ENCODE results near the gene LTBP3.
"Not testable (repeated sequence)": the region's sequence is repeated elsewhere in the genome, so short reads cannot be mapped to it uniquely, and the experiment has no call there.

The LTBP3 gene

DNA sequence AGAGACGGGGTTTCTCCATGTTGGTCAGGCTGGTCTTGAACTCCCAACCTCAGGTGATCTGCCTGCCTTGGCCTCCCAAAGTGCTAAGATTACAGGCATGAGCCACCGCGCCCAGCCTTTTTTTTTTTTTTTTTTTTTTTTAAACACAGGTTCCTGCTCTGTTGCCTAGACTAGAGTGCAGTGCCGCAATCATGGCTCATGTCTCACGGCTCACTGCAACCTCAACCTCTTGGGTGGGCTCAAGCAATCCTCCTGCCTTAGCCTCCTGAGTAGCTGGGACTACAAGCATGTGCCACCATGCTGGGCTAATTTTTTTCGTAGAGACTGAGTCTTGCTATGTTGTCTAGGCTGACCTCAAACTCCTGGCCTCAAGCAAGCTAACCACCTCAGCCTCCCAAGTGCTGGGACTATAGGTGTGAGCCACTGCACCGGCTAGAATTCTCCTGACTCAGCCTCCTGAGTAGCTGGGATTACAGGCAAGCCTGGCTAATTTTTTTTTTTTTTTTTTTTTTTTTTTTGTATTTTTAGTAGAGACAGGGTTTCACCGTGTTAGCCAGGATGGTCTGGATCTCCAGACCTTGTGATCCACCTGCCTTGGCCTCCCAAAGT is 39.1 kb downstream of the LTBP3 start:
- H4K8ac ChIP-seq (ENCODE audit: low read depth, low read length); H3K4me3 ChIP-seq (ENCODE audit: low read length); H3K23ac ChIP-seq (ENCODE audit: low read length); H3K36me3 ChIP-seq (ENCODE audit: control insufficient read depth, insufficient read depth, low read length); H3K27ac ChIP-seq (ENCODE audit: low read depth, low read length); H2BK5ac ChIP-seq (ENCODE audit: low read length); H3K4me1 ChIP-seq (ENCODE audit: control insufficient read depth, low read depth, low read length); H2AK5ac ChIP-seq (ENCODE audit: low read length); H3K4ac ChIP-seq (ENCODE audit: low read depth, low read length); H3K27me3 ChIP-seq (ENCODE audit: insufficient read depth, low read length, poor library complexity); H3K18ac ChIP-seq (ENCODE audit: low read length); H3K56ac ChIP-seq (ENCODE audit: low read length); H3K79me2 ChIP-seq (ENCODE audit: control insufficient read depth, insufficient read depth, low read length); H3K4me2 ChIP-seq (ENCODE audit: low read length); H2BK15ac ChIP-seq (replicated peaks; ENCODE audit: low read depth); H3K79me1 ChIP-seq (ENCODE audit: low read length); DNase-seq; H3K9ac ChIP-seq (ENCODE audit: low read length); H2BK120ac ChIP-seq (ENCODE audit: low read depth, low read length); H4K5ac ChIP-seq (ENCODE audit: low read length): not testable (repeated sequence)
- no CpG with 5 or more reads among the region's 8 CpGs for WGBS (ENCODE audit: extremely low coverage, insufficient coverage, low lambda C conversion rate)

DNA sequence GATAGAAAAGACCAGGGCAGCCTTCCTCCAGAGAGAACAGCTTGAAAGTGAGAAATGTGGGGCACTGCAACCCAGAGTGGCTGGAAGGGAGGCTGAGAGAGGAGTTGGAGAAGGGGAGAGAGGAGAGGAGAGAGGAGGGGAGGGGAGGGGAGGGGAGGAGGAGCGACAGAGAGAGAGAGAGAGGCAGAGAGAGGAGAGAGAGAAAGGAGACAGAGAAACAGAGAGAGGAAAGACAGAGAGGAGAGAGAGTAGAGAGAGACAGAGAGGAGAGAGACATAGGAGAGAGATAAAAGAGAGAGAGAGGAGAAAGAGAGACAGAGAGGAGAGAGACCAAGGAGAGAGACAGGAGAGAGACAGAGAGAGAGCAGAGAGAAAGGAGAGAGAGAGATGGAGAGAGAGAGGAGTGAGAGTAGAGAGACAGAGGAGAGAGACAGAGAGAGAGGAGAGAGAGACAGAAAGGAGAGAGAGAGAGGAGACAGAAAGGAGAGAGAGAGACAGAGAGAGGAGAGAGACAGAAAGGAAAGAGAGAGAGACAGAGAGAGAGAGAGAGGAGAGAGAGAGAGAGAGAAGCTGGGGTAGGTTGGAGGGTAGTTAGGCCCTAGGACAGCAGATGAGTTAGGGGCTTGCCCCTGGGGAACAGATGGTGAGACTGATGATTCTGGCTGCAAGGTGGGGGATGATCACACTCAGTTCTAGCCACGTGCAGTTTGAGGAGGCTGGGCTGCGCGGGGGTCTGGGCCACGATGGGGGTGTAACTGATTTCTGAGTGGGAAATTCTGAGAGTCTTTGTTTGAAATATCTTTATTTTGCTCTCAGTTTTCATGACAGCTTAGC is 41.8 kb downstream of the LTBP3 start:
- Histone ChIP-seq H3K56ac (ENCODE audit: low read length) (no peak overlapping the region), H3K4ac (ENCODE audit: low read depth, low read length) (no peak overlapping the region), H3K4me1 (ENCODE audit: control insufficient read depth, low read depth, low read length) (no peaks in the 10 kb centered on the region), H2BK120ac (ENCODE audit: low read depth, low read length) (no peak overlapping the region), H3K27ac (ENCODE audit: low read depth, low read length) (no peak overlapping the region), H3K79me2 (ENCODE audit: control insufficient read depth, insufficient read depth, low read length) (no peaks in the 10 kb centered on the region), H3K4me2 (ENCODE audit: low read length) (no peak overlapping the region), H4K5ac (ENCODE audit: low read length) (no peak overlapping the region), H3K27me3 (ENCODE audit: insufficient read depth, low read length, poor library complexity) (no peaks in the 10 kb centered on the region), H2BK15ac (replicated peaks; ENCODE audit: low read depth) (no peak overlapping the region), H2BK5ac (ENCODE audit: low read length) (no peak overlapping the region), H2AK5ac (ENCODE audit: low read length) (no peak overlapping the region), H3K18ac (ENCODE audit: low read length) (no peak overlapping the region), H3K79me1 (ENCODE audit: low read length) (no peaks in the 10 kb centered on the region), H3K36me3 (ENCODE audit: control insufficient read depth, insufficient read depth, low read length) (no peaks in the 10 kb centered on the region), H3K9ac (ENCODE audit: low read length) (no peak overlapping the region), H4K8ac (ENCODE audit: low read depth, low read length) (no peak overlapping the region), H3K4me3 (ENCODE audit: low read length) (no peak overlapping the region), H3K23ac (ENCODE audit: low read length) (no peak overlapping the region)
- DNase-seq: no peak
- no CpG with 5 or more reads among the region's 5 CpGs for WGBS (ENCODE audit: extremely low coverage, insufficient coverage, low lambda C conversion rate)

DNA sequence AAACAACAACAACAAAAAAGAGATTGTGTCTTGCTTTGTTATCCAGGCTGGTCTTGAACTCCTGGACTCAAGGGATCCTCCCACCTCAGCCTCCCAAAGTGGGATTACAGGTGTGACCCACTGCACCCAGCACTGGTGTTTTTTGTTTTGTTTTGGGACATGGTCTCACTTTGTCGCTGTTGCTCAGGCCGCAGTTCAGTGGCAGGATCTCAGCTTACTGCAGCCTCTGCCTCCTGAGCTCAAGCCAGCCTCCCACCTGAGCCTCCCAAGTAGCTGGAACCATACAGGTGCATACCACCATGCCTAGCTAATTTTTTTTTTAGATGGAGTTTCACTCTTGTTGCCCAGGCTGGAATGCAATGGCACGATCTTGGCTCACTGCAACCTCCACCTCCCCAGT is 45.8 kb downstream of the LTBP3 start:
- not testable (repeated sequence) for H2AK5ac ChIP-seq (ENCODE audit: low read length); DNase-seq; H2BK120ac ChIP-seq (ENCODE audit: low read depth, low read length); H4K8ac ChIP-seq (ENCODE audit: low read depth, low read length); H2BK15ac ChIP-seq (replicated peaks; ENCODE audit: low read depth); H4K5ac ChIP-seq (ENCODE audit: low read length); H3K4me3 ChIP-seq (ENCODE audit: low read length); H3K56ac ChIP-seq (ENCODE audit: low read length); H3K79me1 ChIP-seq (ENCODE audit: low read length); H3K27ac ChIP-seq (ENCODE audit: low read depth, low read length); H3K9ac ChIP-seq (ENCODE audit: low read length); H2BK5ac ChIP-seq (ENCODE audit: low read length); H3K4me2 ChIP-seq (ENCODE audit: low read length); H3K27me3 ChIP-seq (ENCODE audit: insufficient read depth, low read length, poor library complexity); H3K79me2 ChIP-seq (ENCODE audit: control insufficient read depth, insufficient read depth, low read length); H3K23ac ChIP-seq (ENCODE audit: low read length); H3K18ac ChIP-seq (ENCODE audit: low read length); H3K4me1 ChIP-seq (ENCODE audit: control insufficient read depth, low read depth, low read length); H3K36me3 ChIP-seq (ENCODE audit: control insufficient read depth, insufficient read depth, low read length); H3K4ac ChIP-seq (ENCODE audit: low read depth, low read length)
- WGBS (ENCODE audit: extremely low coverage, insufficient coverage, low lambda C conversion rate): no CpG with 5 or more reads among the region's 3 CpGs

DNA sequence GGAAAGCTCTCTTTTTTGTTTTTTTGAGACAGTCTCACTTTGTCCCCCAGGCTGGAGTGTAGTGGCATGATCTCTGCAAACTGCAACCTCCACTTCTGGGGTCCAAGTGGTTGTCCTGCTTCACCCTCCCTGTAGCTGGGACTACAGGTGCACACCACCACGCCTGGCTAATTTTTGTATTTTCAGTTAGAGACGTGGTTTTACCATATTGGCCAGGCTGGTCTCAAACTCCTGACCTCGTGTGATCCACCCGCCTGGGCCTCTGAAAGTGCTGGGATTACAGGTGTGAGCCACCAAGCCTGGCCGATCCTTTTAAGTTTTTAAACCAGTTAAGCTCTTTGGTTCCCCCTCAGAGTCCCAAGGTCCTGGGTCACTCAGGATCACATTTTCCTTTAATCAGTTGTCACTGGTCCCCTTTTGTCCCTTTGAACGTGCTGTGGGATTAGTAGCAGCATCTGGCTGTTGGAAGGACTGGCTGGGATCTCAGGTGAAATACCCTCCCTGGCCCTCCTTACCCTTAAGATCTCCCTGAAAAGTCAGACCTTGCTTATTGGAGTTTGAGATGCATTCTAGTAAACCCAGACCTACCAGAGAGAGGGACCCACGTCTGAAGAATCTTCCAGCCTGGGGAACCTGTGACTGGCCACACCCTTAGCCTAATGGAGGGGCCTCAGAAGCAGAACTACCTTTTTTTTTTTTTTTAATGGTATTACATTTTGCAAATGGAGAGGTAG is 51.2 kb downstream of the LTBP3 start:
- peak; percentile 95 for DNase-seq
- no peak overlapping the region for H2BK120ac ChIP-seq (ENCODE audit: low read depth, low read length)
- H3K27me3 ChIP-seq (ENCODE audit: insufficient read depth, low read length, poor library complexity): no peaks in the 10 kb centered on the region
- H4K5ac ChIP-seq (ENCODE audit: low read length): no peak overlapping the region
- no peaks in the 10 kb centered on the region for H3K79me1 ChIP-seq (ENCODE audit: low read length)
- no peaks in the 10 kb centered on the region for H3K4me1 ChIP-seq (ENCODE audit: control insufficient read depth, low read depth, low read length)
- no peak overlapping the region for H3K23ac ChIP-seq (ENCODE audit: low read length)
- no peak overlapping the region for H3K4ac ChIP-seq (ENCODE audit: low read depth, low read length)
- no peak overlapping the region for H3K4me3 ChIP-seq (ENCODE audit: low read length)
- H3K27ac ChIP-seq (ENCODE audit: low read depth, low read length): peak overlapping the region; percentile 1
- H3K9ac ChIP-seq (ENCODE audit: low read length): peak overlapping the region; percentile 36
- H2AK5ac ChIP-seq (ENCODE audit: low read length): no peak overlapping the region
- H3K79me2 ChIP-seq (ENCODE audit: control insufficient read depth, insufficient read depth, low read length): peaks cover 46% of the 10 kb centered on the region
- peaks cover 19% of the 10 kb centered on the region for H3K36me3 ChIP-seq (ENCODE audit: control insufficient read depth, insufficient read depth, low read length)
- H4K8ac ChIP-seq (ENCODE audit: low read depth, low read length): no peak overlapping the region
- H3K4me2 ChIP-seq (ENCODE audit: low read length): no peak overlapping the region
- WGBS (ENCODE audit: extremely low coverage, insufficient coverage, low lambda C conversion rate): no CpG with 5 or more reads among the region's 7 CpGs
- H3K18ac ChIP-seq (ENCODE audit: low read length): no peak overlapping the region
- peak overlapping the region; percentile 15 for H3K56ac ChIP-seq (ENCODE audit: low read length)
- H2BK5ac ChIP-seq (ENCODE audit: low read length): no peak overlapping the region
- no peak overlapping the region for H2BK15ac ChIP-seq (replicated peaks; ENCODE audit: low read depth)

DNA sequence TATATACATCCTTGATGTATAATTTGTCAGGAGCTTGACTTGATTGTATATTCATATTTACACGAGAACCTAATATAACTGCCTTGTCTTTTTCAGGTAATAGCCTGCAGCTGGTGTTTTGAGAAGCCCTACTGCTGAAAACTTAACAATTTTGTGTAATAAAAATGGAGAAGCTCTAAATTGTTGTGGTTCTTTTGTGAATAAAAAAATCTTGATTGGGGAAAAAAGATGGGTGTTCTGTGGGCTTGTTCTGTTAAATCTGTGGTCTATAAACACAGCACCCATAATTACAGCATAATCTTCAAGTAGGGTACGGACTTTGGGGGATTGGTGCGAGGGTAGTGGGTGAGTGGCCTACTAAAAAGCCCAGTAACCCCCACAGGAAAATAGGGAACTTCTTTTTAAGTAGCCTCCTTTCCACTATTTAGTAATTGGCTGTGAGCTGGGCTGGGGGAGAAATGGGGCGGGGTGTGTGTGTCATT is 51.8 kb downstream of the LTBP3 start:
- H3K18ac ChIP-seq (ENCODE audit: low read length): no peak overlapping the region
- peaks cover 19% of the 10 kb centered on the region for H3K36me3 ChIP-seq (ENCODE audit: control insufficient read depth, insufficient read depth, low read length)
- H4K5ac ChIP-seq (ENCODE audit: low read length): no peak overlapping the region
- no peak overlapping the region for H3K4me3 ChIP-seq (ENCODE audit: low read length)
- H3K4ac ChIP-seq (ENCODE audit: low read depth, low read length): no peak overlapping the region
- peaks cover 52% of the 10 kb centered on the region for H3K79me2 ChIP-seq (ENCODE audit: control insufficient read depth, insufficient read depth, low read length)
- no peak overlapping the region for H3K23ac ChIP-seq (ENCODE audit: low read length)
- no peak overlapping the region for H2AK5ac ChIP-seq (ENCODE audit: low read length)
- H3K27me3 ChIP-seq (ENCODE audit: insufficient read depth, low read length, poor library complexity): no peaks in the 10 kb centered on the region
- H2BK5ac ChIP-seq (ENCODE audit: low read length): no peak overlapping the region
- H3K9ac ChIP-seq (ENCODE audit: low read length): no peak overlapping the region
- no peak overlapping the region for H2BK120ac ChIP-seq (ENCODE audit: low read depth, low read length)
- H2BK15ac ChIP-seq (replicated peaks; ENCODE audit: low read depth): no peak overlapping the region
- H3K27ac ChIP-seq (ENCODE audit: low read depth, low read length): no peak overlapping the region
- H3K79me1 ChIP-seq (ENCODE audit: low read length): no peaks in the 10 kb centered on the region
- H3K4me2 ChIP-seq (ENCODE audit: low read length): no peak overlapping the region
- H3K56ac ChIP-seq (ENCODE audit: low read length): no peak overlapping the region
- DNase-seq: no peak
- no CpG with 5 or more reads among the region's 4 CpGs for WGBS (ENCODE audit: extremely low coverage, insufficient coverage, low lambda C conversion rate)
- no peaks in the 10 kb centered on the region for H3K4me1 ChIP-seq (ENCODE audit: control insufficient read depth, low read depth, low read length)
- no peak overlapping the region for H4K8ac ChIP-seq (ENCODE audit: low read depth, low read length)

Measured in mesendoderm (in vitro differentiated cells).